WTC11 (cell line): ENCODE results near the gene NEURL2. TPM values are rescaled to one million over a fixed set of nuclear protein-coding genes. Genes with fewer than 3 reads are reported as not detected.

Experiments used
- ATAC-seq: fragments of 200-7000 bp; cut with Tn5 transposase; 2 replicates; pipeline ENCODE4 v1.10.0; 2021; ENCODE audit warnings: mild to moderate bottlenecking, moderate library complexity
- CTCF ChIA-PET: fragments of 300-600 bp; sonication (Branson Sonifier 250); formaldehyde crosslinking; loops from one replicate; lab custom pipeline; 2021; ENCODE audit warnings: antibody characterized with exemption; lab: Charles Lee
- POLR2A ChIA-PET: fragments of 350-600 bp; sonication (Branson Sonifier 250); formaldehyde crosslinking; loops from one replicate; lab custom pipeline; 2021; ENCODE audit warnings: antibody characterized with exemption; lab: Charles Lee
- DNase-seq: peaks from one replicate; pipeline ENCODE4 v3.0.0; 2021; ENCODE audit warnings: low spot score
- H3K27ac Mint-ChIP-seq: 2 replicates; pipeline ENCODE4 v1.8.0; 2021; ENCODE audit warnings: mixed read lengths
- H3K27me3 Mint-ChIP-seq: 2 replicates; pipeline ENCODE4 v1.8.0; 2021; ENCODE audit warnings: low read depth, mild to moderate bottlenecking, moderate library complexity, mixed read lengths
- H3K36me3 Mint-ChIP-seq: 2 replicates; pipeline ENCODE4 v1.8.0; 2021; ENCODE audit warnings: mixed read lengths
- H3K4me1 Mint-ChIP-seq: 2 replicates; pipeline ENCODE4 v1.8.0; 2022; ENCODE audit warnings: mixed read lengths
- H3K4me3 Mint-ChIP-seq: 2 replicates; pipeline ENCODE4 v1.8.0; 2021; ENCODE audit warnings: mild to moderate bottlenecking, moderate library complexity, mixed read lengths
- H3K9me3 Mint-ChIP-seq: 2 replicates; pipeline ENCODE4 v1.8.0; 2021; ENCODE audit warnings: mixed read lengths
- ARID4B ChIP-seq: sonication (generic); formaldehyde crosslinking; IDR thresholded peaks from 2 replicates; pipeline ENCODE4 v1.8.0; 2023; ENCODE audit warnings: missing genetic modification reagents, mild to moderate bottlenecking, borderline replicate concordance
- CBFB ChIP-seq: sonication (generic); formaldehyde crosslinking; IDR thresholded peaks from 2 replicates; pipeline ENCODE4 v1.8.1; 2022; ENCODE audit warnings: mild to moderate bottlenecking, low read depth, missing genetic modification reagents
- E2F4 ChIP-seq: sonication (generic); formaldehyde crosslinking; IDR thresholded peaks from 2 replicates; pipeline ENCODE4 v1.8.1; 2022; ENCODE audit warnings: low read depth, mild to moderate bottlenecking, moderate library complexity, missing genetic modification reagents, borderline replicate concordance
- HMGXB4 ChIP-seq: sonication (generic); formaldehyde crosslinking; IDR thresholded peaks from 2 replicates; pipeline ENCODE4 v1.8.1; 2023; ENCODE audit warnings: mild to moderate bottlenecking, moderate library complexity, missing genetic modification reagents
- IRF2 ChIP-seq: sonication (generic); formaldehyde crosslinking; IDR thresholded peaks from 2 replicates; pipeline ENCODE4 v1.8.0; 2022; ENCODE audit warnings: low read depth, missing genetic modification reagents, borderline replicate concordance
- PREB ChIP-seq: sonication (generic); formaldehyde crosslinking; IDR thresholded peaks from 2 replicates; pipeline ENCODE4 v1.8.1; 2022; ENCODE audit warnings: mild to moderate bottlenecking, missing genetic modification reagents, moderate library complexity, borderline replicate concordance
- USF2 ChIP-seq: sonication (generic); formaldehyde crosslinking; IDR thresholded peaks from 2 replicates; pipeline ENCODE4 v1.8.1; 2023; ENCODE audit warnings: mild to moderate bottlenecking, missing genetic modification reagents, moderate library complexity
- ZBTB21 ChIP-seq: sonication (generic); formaldehyde crosslinking; IDR thresholded peaks from 2 replicates; pipeline ENCODE4 v1.8.1; 2023; ENCODE audit warnings: mild to moderate bottlenecking, missing genetic modification reagents, borderline replicate concordance
- ZNF532 ChIP-seq: fragments of 250-450 bp; sonication (Bioruptor Pico); IDR thresholded peaks from 2 replicates; pipeline ENCODE4 v1.9.0; 2021; ENCODE audit warnings: mild to moderate bottlenecking, borderline replicate concordance
- total RNA-seq: library from RNA; stranded (reverse); gene quantifications from 3 replicates; pipeline ENCODE4 v1.2.3, GENCODE V29; 2021

Gene NEURL2
- total RNA-seq, 1 experiment from 2014 or later = 6.6 TPM

- peak overlapping the region; percentile 95 for H3K27ac Mint-ChIP-seq
- DNase-seq = no peak
- ChIA-PET CTCF (interaction anchor here (1.5 to 5.0 kb wide), 3 partner anchors 32 to 75 kb away, joined by 3 to 48 read pairs (median 21); no protein-coding TSS in a partner anchor), POLR2A (interaction anchor here (0.6 to 1.0 kb wide), 2 partner anchors 14 to 27 kb away, joined by 3 read pairs; no protein-coding TSS in a partner anchor)
- peaks cover 35% of the 10 kb centered on the region for H3K4me1 Mint-ChIP-seq
- H3K27me3 Mint-ChIP-seq = no peaks in the 10 kb centered on the region
- no peak overlapping the region for H3K4me3 Mint-ChIP-seq
- no peaks in the 10 kb centered on the region for H3K9me3 Mint-ChIP-seq
- peaks cover 29% of the 10 kb centered on the region for H3K36me3 Mint-ChIP-seq
- ATAC-seq = no peak
- TF ChIP-seq ZBTB21 (CRISPR knock-in tag) (no peak), ARID4B (no peak), E2F4 (CRISPR knock-in tag) (no peak), ZNF532 (no peak), CBFB (CRISPR knock-in tag) (no peak), USF2 (no peak), HMGXB4 (CRISPR knock-in tag) (no peak), IRF2 (CRISPR knock-in tag) (no peak), PREB (no peak)
These were observed 46.8 kb upstream of the NEURL2 start for GRCh38 chr20:45937765-45938164.
